Erythroblast (primary cell): Measurements from ENCODE around the gene EDEM1.

ENCODE experiments used
- DNase-seq, 2 experiments: peaks; one replicate each; lab custom pipeline; 2025; lab: John Stamatoyannopoulos, UW
- GATA1 ChIP-seq: IDR thresholded peaks from 2 replicates; pipeline ENCODE4 v1.6.1; 2011; ENCODE audit warnings: low read depth, mild to moderate bottlenecking, control low read depth, low read length, moderate library complexity
- POLR2A ChIP-seq: IDR thresholded peaks from 2 replicates; pipeline ENCODE4 v1.6.1; 2011; ENCODE audit warnings: mild to moderate bottlenecking, low read length

Gene EDEM1

DNA sequence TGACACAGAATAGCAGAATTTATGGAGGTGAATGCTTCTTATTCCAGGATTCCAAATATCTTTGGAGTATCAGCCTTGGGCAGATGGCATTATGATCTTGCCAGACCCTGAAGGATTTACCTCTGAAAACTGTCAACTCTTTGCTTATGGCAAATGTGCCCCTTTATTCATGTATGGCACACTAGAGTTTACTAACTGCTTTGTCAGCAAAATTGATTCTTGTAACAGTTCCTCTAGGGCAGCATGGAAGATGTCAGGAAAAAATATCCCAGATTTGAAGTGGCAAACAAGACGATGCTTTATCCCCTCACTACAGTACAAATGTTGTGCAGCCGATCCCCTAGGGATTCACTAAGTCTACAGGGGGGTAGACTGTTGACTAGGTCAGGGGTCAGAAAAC is 79.7 kb downstream of the EDEM1 start:
- no peak for TF ChIP-seq GATA1
- TF ChIP-seq POLR2A: no peak
- no peak for DNase-seq

DNA sequence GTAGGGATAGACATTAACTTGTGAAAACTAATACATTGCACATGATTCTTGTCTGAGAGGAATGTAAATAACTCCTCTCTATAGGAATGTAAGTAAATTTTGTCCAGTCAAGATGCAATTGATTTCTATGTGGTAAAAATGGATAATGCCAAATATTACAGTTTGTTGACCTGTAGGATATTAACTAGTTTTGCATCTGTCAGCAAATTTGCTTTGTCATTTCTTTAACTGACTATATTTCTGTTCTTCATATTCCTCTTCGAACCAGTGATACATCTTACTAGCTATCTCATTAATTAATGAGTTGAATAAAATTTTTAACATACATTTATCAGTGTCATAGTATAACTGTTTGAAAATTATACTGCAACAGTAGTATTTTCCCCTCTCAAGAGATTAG is 80.4 kb downstream of the EDEM1 start:
- DNase-seq: no peak
- no peak for TF ChIP-seq POLR2A
- no peak for TF ChIP-seq GATA1
